Smooth muscle cell (in vitro differentiated cells): ENCODE results near the gene CEP95. TPM values are rescaled to one million over a fixed set of nuclear protein-coding genes. Genes with fewer than 3 reads are reported as not detected.

Experiments
- DNase-seq: peaks from one replicate; lab custom pipeline; 2025; ENCODE audit not compliant: unreplicated experiment; lab: John Stamatoyannopoulos, UW
- H2AFZ ChIP-seq: fragments of 200-600 bp; sonication (generic); 2 replicates; pipeline ENCODE4 v1.6.0; 2016; ENCODE audit warnings: antibody characterized with exemption, low read depth, mild to moderate bottlenecking
- H3F3A ChIP-seq: fragments of 200-600 bp; sonication (generic); 2 replicates; pipeline ENCODE4 v1.6.0; 2017; ENCODE audit warnings: antibody characterized with exemption, low read depth
- H3K27ac ChIP-seq: fragments of 200-600 bp; sonication (generic); 2 replicates; pipeline ENCODE4 v1.5.1; 2016; ENCODE audit warnings: low read depth, mild to moderate bottlenecking
- H3K27me3 ChIP-seq: fragments of 200-600 bp; sonication (generic); 2 replicates; pipeline ENCODE4 v1.6.1; 2016; ENCODE audit warnings: low read depth, mild to moderate bottlenecking
- H3K36me3 ChIP-seq: fragments of 200-600 bp; sonication (generic); 2 replicates; pipeline ENCODE4 v1.5.1; 2016; ENCODE audit warnings: low read depth
- H3K4me1 ChIP-seq: fragments of 200-600 bp; sonication (generic); 2 replicates; pipeline ENCODE4 v1.5.1; 2016; ENCODE audit warnings: low read depth
- H3K4me2 ChIP-seq: fragments of 200-600 bp; sonication (generic); 2 replicates; pipeline ENCODE4 v1.6.0; 2016; ENCODE audit warnings: mild to moderate bottlenecking
- H3K4me3 ChIP-seq: fragments of 200-600 bp; sonication (generic); 2 replicates; pipeline ENCODE4 v1.5.1; 2016; ENCODE audit warnings: mild to moderate bottlenecking
- H3K79me2 ChIP-seq: fragments of 200-600 bp; sonication (generic); 2 replicates; pipeline ENCODE4 v1.6.0; 2016; ENCODE audit warnings: low read depth, mild to moderate bottlenecking
- H3K9ac ChIP-seq: fragments of 200-600 bp; sonication (generic); 2 replicates; pipeline ENCODE4 v1.6.0; 2016; ENCODE audit warnings: low read depth
- H3K9me3 ChIP-seq: fragments of 200-600 bp; sonication (generic); replicated peaks from 2 replicates; pipeline ENCODE4 v1.5.1; 2016; ENCODE audit warnings: low read depth
- H4K20me1 ChIP-seq: fragments of 200-600 bp; sonication (generic); 2 replicates; pipeline ENCODE4 v1.6.0; 2016; ENCODE audit warnings: low read depth
- WGBS: methylation state at CpG from one replicate; pipeline ENCODE4 v1.1.7; 2016; ENCODE audit warnings: low lambda C conversion rate; 5-methylcytosine and 5-hydroxymethylcytosine counted together
- polyA plus RNA-seq: library from polyadenylated mRNA; unstranded; fragments of >200 nt; fragmentation: Nextera tagmentation; extraction: Ambion mirVana; gene quantifications from 2 replicates; pipeline ENCODE4 v1.2.1, GENCODE V29; 2016
- total RNA-seq: library from RNA; depleted of rRNA; stranded (reverse); fragments of >200 nt; gene quantifications from 2 replicates; pipeline ENCODE4 v1.2.3, GENCODE V29; 2014
- TF ChIP-seq, protein P1 (sequence below): fragments of 200-600 bp; sonication (generic); IDR thresholded peaks from 2 replicates; pipeline ENCODE4 v1.5.1; 2017; ENCODE audit warnings: borderline replicate concordance, mild to moderate bottlenecking, antibody characterized with exemption; ENCODE audit not compliant: insufficient read depth, poor library complexity, severe bottlenecking

The CEP95 gene
- total and polyA plus RNA-seq, 2 experiments from 2014 or later, result 21.3 to 55.4 TPM

DNA sequence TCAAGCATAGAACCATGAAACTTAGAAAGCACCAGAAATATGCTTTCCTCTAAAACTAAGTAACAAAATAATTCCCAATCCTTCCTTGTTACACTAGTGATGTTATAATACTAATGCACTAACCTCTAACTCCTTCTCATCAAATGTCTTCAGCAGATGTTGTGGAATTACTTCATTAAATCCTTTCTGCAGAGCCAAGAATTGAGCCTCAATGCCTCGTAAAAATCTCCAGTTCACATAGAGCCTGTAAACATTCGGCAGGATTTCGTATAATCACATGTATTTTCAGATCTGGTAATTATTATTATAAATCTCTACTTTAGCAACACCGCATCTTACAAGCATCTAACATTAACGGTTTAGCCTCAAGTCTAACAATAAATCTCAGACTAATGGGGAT, 44.7 kb downstream of the CEP95 start:
- H3K9ac ChIP-seq, result no peak overlapping the region
- no peaks in the 10 kb centered on the region for H3K27me3 ChIP-seq
- peaks cover 8% of the 10 kb centered on the region for H3K79me2 ChIP-seq
- WGBS, result 78% methylated on average over 5 of the region's 5 CpGs
- no peaks in the 10 kb centered on the region for H3K4me1 ChIP-seq
- no peak overlapping the region for H3K4me2 ChIP-seq
- peaks cover 17% of the 10 kb centered on the region for H3F3A ChIP-seq
- no peak for DNase-seq
- TF ChIP-seq, protein P1, sequence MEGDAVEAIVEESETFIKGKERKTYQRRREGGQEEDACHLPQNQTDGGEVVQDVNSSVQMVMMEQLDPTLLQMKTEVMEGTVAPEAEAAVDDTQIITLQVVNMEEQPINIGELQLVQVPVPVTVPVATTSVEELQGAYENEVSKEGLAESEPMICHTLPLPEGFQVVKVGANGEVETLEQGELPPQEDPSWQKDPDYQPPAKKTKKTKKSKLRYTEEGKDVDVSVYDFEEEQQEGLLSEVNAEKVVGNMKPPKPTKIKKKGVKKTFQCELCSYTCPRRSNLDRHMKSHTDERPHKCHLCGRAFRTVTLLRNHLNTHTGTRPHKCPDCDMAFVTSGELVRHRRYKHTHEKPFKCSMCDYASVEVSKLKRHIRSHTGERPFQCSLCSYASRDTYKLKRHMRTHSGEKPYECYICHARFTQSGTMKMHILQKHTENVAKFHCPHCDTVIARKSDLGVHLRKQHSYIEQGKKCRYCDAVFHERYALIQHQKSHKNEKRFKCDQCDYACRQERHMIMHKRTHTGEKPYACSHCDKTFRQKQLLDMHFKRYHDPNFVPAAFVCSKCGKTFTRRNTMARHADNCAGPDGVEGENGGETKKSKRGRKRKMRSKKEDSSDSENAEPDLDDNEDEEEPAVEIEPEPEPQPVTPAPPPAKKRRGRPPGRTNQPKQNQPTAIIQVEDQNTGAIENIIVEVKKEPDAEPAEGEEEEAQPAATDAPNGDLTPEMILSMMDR, result no peak
- H2AFZ ChIP-seq, result no peak overlapping the region
- H4K20me1 ChIP-seq, result peaks cover 49% of the 10 kb centered on the region
- H3K4me3 ChIP-seq, result no peak overlapping the region
- peaks cover 19% of the 10 kb centered on the region for H3K36me3 ChIP-seq
- H3K27ac ChIP-seq, result peak overlapping the region; percentile 16
- no peaks in the 10 kb centered on the region for H3K9me3 ChIP-seq

- no peak overlapping the region for H3K9ac ChIP-seq
- no peak overlapping the region for H3K27ac ChIP-seq
- TF ChIP-seq, protein P1, result no peak
- H3K4me1 ChIP-seq, result no peaks in the 10 kb centered on the region
- no peak overlapping the region for H2AFZ ChIP-seq
- H3K79me2 ChIP-seq, result peaks cover 14% of the 10 kb centered on the region
- H3K36me3 ChIP-seq, result peaks cover 25% of the 10 kb centered on the region
- DNase-seq, result no peak
- no peaks in the 10 kb centered on the region for H3K9me3 ChIP-seq
- H3K4me2 ChIP-seq, result no peak overlapping the region
- H3K4me3 ChIP-seq, result no peak overlapping the region
- no peaks in the 10 kb centered on the region for H3K27me3 ChIP-seq
- peaks cover 17% of the 10 kb centered on the region for H3F3A ChIP-seq
- peaks cover 42% of the 10 kb centered on the region for H4K20me1 ChIP-seq
These were observed 47.4 kb downstream of the CEP95 start for GRCh38 chr17:64554028-64554637.

DNA sequence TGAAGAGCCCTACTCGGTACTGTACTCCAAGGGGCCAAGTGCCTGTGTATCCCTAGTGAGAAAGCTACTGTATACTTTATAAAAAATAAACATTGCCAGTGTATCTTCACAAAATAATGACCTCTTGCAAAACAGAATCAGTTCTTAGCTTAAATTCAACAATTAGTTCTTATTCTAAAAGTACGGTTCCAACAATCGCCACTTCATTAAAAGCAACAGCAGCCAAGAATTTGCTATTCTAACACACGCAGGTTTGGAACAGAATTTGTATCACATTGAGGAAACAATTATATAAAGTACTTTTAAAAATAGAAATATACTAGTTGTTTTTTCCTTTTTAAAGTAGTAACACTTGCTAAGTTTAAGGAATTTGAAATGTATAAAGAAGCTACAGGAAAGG, 48.5 kb downstream of the CEP95 start:
- 100% methylated on average over 4 of the region's 4 CpGs for WGBS
- Histone ChIP-seq H3K4me1 (no peaks in the 10 kb centered on the region), H3F3A (peaks cover 13% of the 10 kb centered on the region), H3K9ac (no peak overlapping the region), H3K9me3 (no peaks in the 10 kb centered on the region), H4K20me1 (peaks cover 34% of the 10 kb centered on the region), H3K4me2 (no peak overlapping the region), H3K36me3 (peaks cover 26% of the 10 kb centered on the region), H3K4me3 (no peak overlapping the region), H3K79me2 (peaks cover 14% of the 10 kb centered on the region), H2AFZ (no peak overlapping the region), H3K27me3 (no peaks in the 10 kb centered on the region), H3K27ac (peak overlapping the region; percentile 5)
- TF ChIP-seq, protein P1, result no peak
- DNase-seq, result no peak

DNA sequence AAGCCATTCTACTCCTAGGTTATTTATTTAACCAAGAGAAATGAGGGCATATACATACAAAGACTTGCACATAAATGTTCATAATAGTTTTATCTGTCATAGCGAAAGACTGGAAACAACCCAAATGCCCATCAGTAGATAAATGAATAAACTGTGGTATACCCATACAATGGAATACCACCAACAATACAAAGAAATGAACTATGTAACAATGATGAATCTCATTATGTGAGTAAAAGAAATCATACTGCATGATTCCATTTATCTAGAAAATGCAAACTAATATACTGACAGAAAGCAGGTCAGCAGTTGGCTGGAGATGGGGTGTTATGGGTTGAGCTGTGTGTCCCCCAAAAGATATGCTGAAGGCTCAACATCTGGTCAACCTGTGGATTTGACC, 57.3 kb downstream of the CEP95 start:
- H3K36me3 ChIP-seq, result peaks cover 30% of the 10 kb centered on the region
- H3K9ac ChIP-seq, result no peak overlapping the region
- no peaks in the 10 kb centered on the region for H3K27me3 ChIP-seq
- peak overlapping the region; percentile 31 for H3K27ac ChIP-seq
- no peaks in the 10 kb centered on the region for H3K9me3 ChIP-seq
- H2AFZ ChIP-seq, result no peak overlapping the region
- H3F3A ChIP-seq, result peaks cover 5% of the 10 kb centered on the region
- WGBS, result 98% methylated on average over 1 of the region's 1 CpG
- DNase-seq, result no peak
- H3K79me2 ChIP-seq, result peaks cover 41% of the 10 kb centered on the region
- no peak overlapping the region for H3K4me3 ChIP-seq
- TF ChIP-seq, protein P1, result no peak
- H3K4me1 ChIP-seq, result no peaks in the 10 kb centered on the region
- no peak overlapping the region for H3K4me2 ChIP-seq
- H4K20me1 ChIP-seq, result peaks cover 58% of the 10 kb centered on the region
